ENCODE data around the gene CAMP.

The CAMP gene

GRCh38 chr3:48215466-48215865, 7.8 kb upstream of the CAMP start:
- Mint-ChIP-seq H3K27me3 (ENCODE audit: low read depth) (peaks cover 11% of the 10 kb centered on the region), H3K27ac (peak overlapping the region in 2 of 3 experiments; percentile 78 to 95), H3K4me1 (peaks cover 7% of the 10 kb centered on the region), H3K9me3 (no peaks in the 10 kb centered on the region), H3K36me3 (ENCODE audit: low read depth) (no peaks in the 10 kb centered on the region), H3K4me3 (no peak overlapping the region)
- no peak for TF ChIP-seq CTCF (IDR thresholded peaks at IDR 0.05; ENCODE audit: unreplicated experiment in 3 of 3)

- H3K36me3 Mint-ChIP-seq (ENCODE audit: low read depth), result no peaks in the 10 kb centered on the region
- no peaks in the 10 kb centered on the region for H3K9me3 Mint-ChIP-seq
- TF ChIP-seq CTCF (IDR thresholded peaks at IDR 0.05; ENCODE audit: unreplicated experiment in 3 of 3), result no peak
- peak overlapping the region in 2 of 3 experiments; percentile 78 to 95 for H3K27ac Mint-ChIP-seq
- H3K4me1 Mint-ChIP-seq, result peaks cover 7% of the 10 kb centered on the region
- H3K4me3 Mint-ChIP-seq, result no peak overlapping the region
- H3K27me3 Mint-ChIP-seq (ENCODE audit: low read depth), result peaks cover 13% of the 10 kb centered on the region
Measured at GRCh38 chr3:48215876-48216275, 7.4 kb upstream of the CAMP start.

DNA sequence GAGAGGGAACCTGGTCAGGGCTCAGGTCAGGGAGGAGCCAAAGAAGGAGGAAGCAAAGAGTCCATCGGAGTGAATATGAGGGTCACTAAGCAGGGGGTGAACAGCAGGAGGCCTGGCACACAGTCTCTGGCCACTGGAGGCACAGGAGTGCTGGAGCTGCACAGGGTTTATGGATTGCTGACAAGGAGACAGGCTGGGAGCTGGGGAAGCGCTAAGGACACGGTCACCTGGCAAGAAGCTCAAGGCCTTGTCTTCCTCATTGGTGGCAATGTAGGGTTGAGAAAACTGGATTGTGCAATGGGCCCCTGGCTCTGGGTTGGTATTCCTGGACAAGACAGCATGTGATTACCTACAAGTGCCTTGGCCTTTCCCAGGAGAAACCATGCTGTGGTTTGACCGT, 5.8 kb upstream of the CAMP start:
- H3K4me1 Mint-ChIP-seq, result peaks cover 7% of the 10 kb centered on the region

DNA sequence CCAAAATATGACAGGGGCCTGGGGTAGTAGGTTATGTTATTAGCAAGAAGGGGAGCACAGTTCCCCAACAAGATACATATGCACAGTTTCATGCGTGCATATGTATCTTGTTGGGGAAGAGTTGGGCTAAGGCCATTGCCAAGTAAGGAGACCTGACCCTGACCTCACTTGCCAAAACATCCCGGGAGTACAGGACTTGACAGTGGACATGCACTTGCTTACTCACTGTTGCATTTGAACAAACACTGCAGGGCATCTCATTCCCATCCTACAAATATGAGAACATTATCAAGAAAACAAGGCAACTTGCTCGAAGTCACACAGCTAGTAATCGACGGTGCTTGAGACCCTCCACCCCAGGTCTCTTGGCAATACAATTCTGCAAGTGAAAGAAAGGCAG, 4.8 kb upstream of the CAMP start:
- H3K36me3 Mint-ChIP-seq (ENCODE audit: low read depth), result no peaks in the 10 kb centered on the region
- peaks cover 7% of the 10 kb centered on the region for H3K4me1 Mint-ChIP-seq
- peaks cover 14% of the 10 kb centered on the region for H3K27me3 Mint-ChIP-seq (ENCODE audit: low read depth)
- no peak for TF ChIP-seq CTCF (IDR thresholded peaks at IDR 0.05; ENCODE audit: unreplicated experiment in 3 of 3)
- H3K9me3 Mint-ChIP-seq, result no peaks in the 10 kb centered on the region
- no peak overlapping the region for H3K4me3 Mint-ChIP-seq
- H3K27ac Mint-ChIP-seq, result no peak overlapping the region

More for the DNA sequence above, 5.8 kb upstream of the CAMP start:
- peaks cover 13% of the 10 kb centered on the region for H3K27me3 Mint-ChIP-seq (ENCODE audit: low read depth)
- H3K4me3 Mint-ChIP-seq, result no peak overlapping the region
- no peaks in the 10 kb centered on the region for H3K36me3 Mint-ChIP-seq (ENCODE audit: low read depth)
- no peaks in the 10 kb centered on the region for H3K9me3 Mint-ChIP-seq
- no peak overlapping the region for H3K27ac Mint-ChIP-seq
- no peak for TF ChIP-seq CTCF (IDR thresholded peaks at IDR 0.05; ENCODE audit: unreplicated experiment in 3 of 3)

GRCh38 chr3:48219543-48219942, 3.8 kb upstream of the CAMP start:
- H3K9me3 Mint-ChIP-seq, result no peaks in the 10 kb centered on the region
- peaks cover 7% of the 10 kb centered on the region for H3K4me1 Mint-ChIP-seq
- H3K36me3 Mint-ChIP-seq (ENCODE audit: low read depth), result no peaks in the 10 kb centered on the region
- peaks cover 20% of the 10 kb centered on the region for H3K27me3 Mint-ChIP-seq (ENCODE audit: low read depth)
- no peak overlapping the region for H3K27ac Mint-ChIP-seq
- no peak for TF ChIP-seq CTCF (IDR thresholded peaks at IDR 0.05; ENCODE audit: unreplicated experiment in 3 of 3)
- H3K4me3 Mint-ChIP-seq, result no peak overlapping the region

DNA sequence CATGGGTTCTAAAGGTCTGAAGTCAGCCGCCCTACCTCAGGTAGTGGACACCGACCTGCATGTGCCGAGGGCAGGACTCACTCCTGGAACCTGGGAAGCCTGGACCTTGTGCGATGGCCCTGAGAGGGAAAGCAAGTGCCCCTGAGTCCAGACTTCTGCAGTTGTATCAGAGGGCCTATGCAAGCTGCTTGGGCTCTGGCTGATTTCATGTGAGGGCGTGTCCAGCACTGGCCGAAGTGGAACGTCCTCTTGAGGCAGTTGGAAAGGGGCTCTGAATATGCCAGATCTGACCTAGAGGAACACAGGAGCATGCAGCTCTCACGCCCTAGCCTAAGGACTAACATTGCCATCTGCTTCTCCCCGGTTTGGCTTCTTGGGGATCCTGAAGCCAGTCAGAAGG, 2.5 kb upstream of the CAMP start:
- no peak for TF ChIP-seq CTCF (IDR thresholded peaks at IDR 0.05; ENCODE audit: unreplicated experiment in 3 of 3)
- Mint-ChIP-seq H3K4me1 (peaks cover 5% of the 10 kb centered on the region), H3K27me3 (ENCODE audit: low read depth) (peaks cover 21% of the 10 kb centered on the region), H3K9me3 (no peaks in the 10 kb centered on the region), H3K36me3 (ENCODE audit: low read depth) (no peaks in the 10 kb centered on the region), H3K4me3 (no peak overlapping the region), H3K27ac (no peak overlapping the region)

All from nephron (organoid).